ENCODE measurements around the gene TNFSF12. TPM values are rescaled to one million over a fixed set of nuclear protein-coding genes. Genes with fewer than 3 reads are reported as not detected.

The TNFSF12 gene
- polyA plus RNA-seq, 1 experiment, result 49.5 TPM

- TF ChIP-seq CTCF (IDR thresholded peaks at IDR 0.05; ENCODE audit: insufficient read depth, low read depth, low read length), result no peak
- peaks cover 24% of the 10 kb centered on the region for H3K36me3 ChIP-seq (ENCODE audit: control insufficient read depth, insufficient read depth, low read length)
- DNase-seq (ENCODE audit: low read depth), result no peak
- no peaks in the 10 kb centered on the region for H3K27me3 ChIP-seq (ENCODE audit: control insufficient read depth, insufficient read depth, low read length)
- ChIA-PET POLR2A (interaction anchor here (0.6 kb wide), 1 partner anchor 173 kb away, joined by 5 read pairs; no protein-coding TSS in a partner anchor), CTCF (interaction anchor here (0.7 to 5.6 kb wide), 11 partner anchors 9 to 171 kb away, joined by 3 to 95 read pairs (median 5); partner anchors contain the start of genes SENP3, SOX15, TNFSF13 and TP53)
- no peak overlapping the region for H3K4me3 ChIP-seq (ENCODE audit: low read depth, low read length)
Measured at GRCh38 chr17:7515911-7516610, 32.8 kb upstream of the TNFSF12 start.

- Histone ChIP-seq H3K36me3 (ENCODE audit: control insufficient read depth, insufficient read depth, low read length) (no peaks in the 10 kb centered on the region), H3K27me3 (ENCODE audit: control insufficient read depth, insufficient read depth, low read length) (no peaks in the 10 kb centered on the region), H3K4me3 (ENCODE audit: low read depth, low read length) (no peak overlapping the region)
- ChIA-PET CTCF (interaction anchor here (0.6 to 1.0 kb wide), 4 partner anchors 9 to 1976 kb away, joined by 3 to 6 read pairs (median 3); no protein-coding TSS in a partner anchor), POLR2A (no interaction called here)
- no peak for DNase-seq (ENCODE audit: low read depth)
- TF ChIP-seq CTCF (IDR thresholded peaks at IDR 0.05; ENCODE audit: insufficient read depth, low read depth, low read length), result peak; percentile 40
Measured at GRCh38 chr17:7523033-7523432, 25.8 kb upstream of the TNFSF12 start.

GRCh38 chr17:7528842-7529241 lies 20.0 kb upstream of the TNFSF12 start:
- ChIA-PET CTCF (no interaction called here), POLR2A (no interaction called here)
- DNase-seq (ENCODE audit: low read depth), result no peak
- TF ChIP-seq CTCF (IDR thresholded peaks at IDR 0.05; ENCODE audit: insufficient read depth, low read depth, low read length), result no peak
- Histone ChIP-seq H3K36me3 (ENCODE audit: control insufficient read depth, insufficient read depth, low read length) (no peaks in the 10 kb centered on the region), H3K27me3 (ENCODE audit: control insufficient read depth, insufficient read depth, low read length) (no peaks in the 10 kb centered on the region), H3K4me3 (ENCODE audit: low read depth, low read length) (no peak overlapping the region)

GRCh38 chr17:7530023-7530900 lies 18.6 kb upstream of the TNFSF12 start:
- ChIA-PET POLR2A (no interaction called here), CTCF (interaction anchor here (0.6 to 1.2 kb wide), 3 partner anchors 9 to 30 kb away, joined by 3 to 5 read pairs (median 3); no protein-coding TSS in a partner anchor)
- H3K27me3 ChIP-seq (ENCODE audit: control insufficient read depth, insufficient read depth, low read length), result no peaks in the 10 kb centered on the region
- no peak for TF ChIP-seq CTCF (IDR thresholded peaks at IDR 0.05; ENCODE audit: insufficient read depth, low read depth, low read length)
- no peak overlapping the region for H3K4me3 ChIP-seq (ENCODE audit: low read depth, low read length)
- no peaks in the 10 kb centered on the region for H3K36me3 ChIP-seq (ENCODE audit: control insufficient read depth, insufficient read depth, low read length)
- no peak for DNase-seq (ENCODE audit: low read depth)

- ChIA-PET POLR2A (no interaction called here), CTCF (no interaction called here)
- DNase-seq (ENCODE audit: low read depth), result no peak
- no peak for TF ChIP-seq CTCF (IDR thresholded peaks at IDR 0.05; ENCODE audit: insufficient read depth, low read depth, low read length)
- no peaks in the 10 kb centered on the region for H3K36me3 ChIP-seq (ENCODE audit: control insufficient read depth, insufficient read depth, low read length)
- no peak overlapping the region for H3K4me3 ChIP-seq (ENCODE audit: low read depth, low read length)
- H3K27me3 ChIP-seq (ENCODE audit: control insufficient read depth, insufficient read depth, low read length), result peaks cover 2% of the 10 kb centered on the region; the same call in 1 of the 2 replicates
Measured at GRCh38 chr17:7538050-7538449, 10.8 kb upstream of the TNFSF12 start.
